ENCODE data around the gene ZMYM4.

The ZMYM4 gene

GRCh38 chr1:35285771-35286606 lies 17.5 kb downstream of the ZMYM4 start:
- TF ChIP-seq REST (IDR thresholded peaks at IDR 0.05; ENCODE audit: insufficient read depth in 1 of 2, low read depth in 2 of 2, low read length in 2 of 2) = no peak

- no peak for TF ChIP-seq FOXP2 (optimal IDR thresholded peaks at IDR 0.05; ENCODE audit: borderline replicate concordance, extremely low read depth, extremely low read length, insufficient read depth)
Measured at GRCh38 chr1:35287807-35288640, 19.5 kb downstream of the ZMYM4 start.

GRCh38 chr1:35288761-35289160 lies 20.3 kb downstream of the ZMYM4 start:
- TF ChIP-seq SIN3A (IDR thresholded peaks at IDR 0.05; ENCODE audit: borderline replicate concordance, insufficient read depth, low read length) (no peak), POLR2AphosphoS5 (IDR thresholded peaks at IDR 0.05; ENCODE audit: low read depth, low read length) (no peak), TAF1 (IDR thresholded peaks at IDR 0.05; ENCODE audit: borderline replicate concordance, insufficient read depth, low read length) (no peak), FOXP2 (optimal IDR thresholded peaks at IDR 0.05; ENCODE audit: borderline replicate concordance, extremely low read depth, extremely low read length, insufficient read depth) (no peak), REST (IDR thresholded peaks at IDR 0.05; ENCODE audit: insufficient read depth in 1 of 2, low read depth in 2 of 2, low read length in 2 of 2) (no peak)

- TF ChIP-seq REST (IDR thresholded peaks at IDR 0.05; ENCODE audit: insufficient read depth in 1 of 2, low read depth in 2 of 2, low read length in 2 of 2) = no peak
- TF ChIP-seq TAF1 (IDR thresholded peaks at IDR 0.05; ENCODE audit: borderline replicate concordance, insufficient read depth, low read length) = no peak
- no peak for TF ChIP-seq FOXP2 (optimal IDR thresholded peaks at IDR 0.05; ENCODE audit: borderline replicate concordance, extremely low read depth, extremely low read length, insufficient read depth)
- no peak for TF ChIP-seq SIN3A (IDR thresholded peaks at IDR 0.05; ENCODE audit: borderline replicate concordance, insufficient read depth, low read length)
- TF ChIP-seq POLR2AphosphoS5 (IDR thresholded peaks at IDR 0.05; ENCODE audit: low read depth, low read length) = no peak
Measured at GRCh38 chr1:35290452-35290851, 21.9 kb downstream of the ZMYM4 start.

GRCh38 chr1:35294809-35295208 lies 26.3 kb downstream of the ZMYM4 start:
- TF ChIP-seq REST (IDR thresholded peaks at IDR 0.05; ENCODE audit: insufficient read depth in 1 of 2, low read depth in 2 of 2, low read length in 2 of 2) = no peak
- no peak for TF ChIP-seq POLR2AphosphoS5 (IDR thresholded peaks at IDR 0.05; ENCODE audit: low read depth, low read length)
- no peak for TF ChIP-seq SIN3A (IDR thresholded peaks at IDR 0.05; ENCODE audit: borderline replicate concordance, insufficient read depth, low read length)
- no peak for TF ChIP-seq TAF1 (IDR thresholded peaks at IDR 0.05; ENCODE audit: borderline replicate concordance, insufficient read depth, low read length)
- no peak for TF ChIP-seq FOXP2 (optimal IDR thresholded peaks at IDR 0.05; ENCODE audit: borderline replicate concordance, extremely low read depth, extremely low read length, insufficient read depth)
